Astrocyte of the cerebellum (primary cell): ENCODE results near the gene MSL1.

ENCODE experiments used
- DNase-seq: peaks from one replicate; pipeline ENCODE4 v3.0.0-alpha.2; 2011; ENCODE audit warnings: low read depth
- H3K4me3 ChIP-seq: 2 replicates; pipeline ENCODE4 v1.5.1; 2011; ENCODE audit warnings: mild to moderate bottlenecking, low read depth, low read length, moderate library complexity
- in situ Hi-C: cut with HindIII; loops from 2 replicates; pipeline ENCODE4 v1.10.0; 2017; ENCODE audit warnings: low sequenced_read_pairs
- TF ChIP-seq, protein P1 (sequence below): IDR thresholded peaks from 2 replicates; pipeline ENCODE4 v1.5.1; 2012; ENCODE audit warnings: low read length, low read depth, moderate library complexity, mild to moderate bottlenecking; ENCODE audit errors: missing control alignments

The MSL1 gene

DNA sequence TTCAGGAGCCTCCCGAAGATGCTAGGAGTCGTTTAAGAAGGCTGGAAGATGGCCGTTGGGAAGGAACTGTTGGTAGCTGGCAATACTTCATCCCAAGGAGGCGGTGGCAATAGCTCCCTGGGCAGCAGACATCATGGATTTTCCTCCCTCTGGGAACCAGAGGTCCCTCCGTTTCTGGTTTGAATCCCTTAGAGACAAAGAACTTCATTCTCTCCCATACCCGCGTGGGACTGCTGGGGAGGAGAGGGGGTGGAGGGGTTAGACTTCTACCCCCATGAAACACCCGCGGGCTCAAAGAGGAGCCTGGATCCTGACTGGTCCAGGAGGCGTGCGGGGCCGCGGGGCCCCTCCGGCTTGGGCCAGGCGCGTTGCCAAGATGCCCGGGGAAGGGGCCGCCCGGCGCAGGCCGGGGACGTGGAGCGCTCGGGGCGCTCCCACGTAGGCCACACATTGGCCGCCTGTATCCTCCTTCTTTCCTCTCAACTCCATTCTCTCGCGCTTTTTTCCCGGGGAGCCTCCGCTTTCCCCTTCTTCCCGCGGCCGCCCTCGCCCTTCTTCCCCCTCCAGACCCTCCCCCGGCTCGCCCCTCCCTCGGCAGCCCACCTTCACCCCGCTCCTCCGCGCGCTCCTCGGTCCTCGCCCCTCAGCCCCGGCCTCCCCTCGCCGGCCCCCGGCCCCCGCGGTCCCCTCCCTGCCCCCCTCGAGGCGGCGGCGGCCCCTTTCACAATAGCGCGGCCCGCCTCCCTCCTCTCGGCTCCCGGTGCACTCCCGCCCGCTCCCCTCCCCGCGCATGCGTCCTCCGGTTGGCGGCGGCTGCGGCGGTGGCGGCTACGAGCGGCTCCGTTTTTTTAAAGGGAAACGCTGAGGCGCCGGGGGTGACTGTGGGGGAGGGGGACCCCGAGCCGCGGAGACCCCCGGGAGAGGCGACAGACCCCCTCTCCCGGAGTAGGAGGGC, at the start of gene MSL1:
Gene MSL1 (plus strand): TSS at position 791 of the 955 bp plus-strand sequence. CDS start 642 bp downstream, outside the sequence.
- TF ChIP-seq, protein P1, sequence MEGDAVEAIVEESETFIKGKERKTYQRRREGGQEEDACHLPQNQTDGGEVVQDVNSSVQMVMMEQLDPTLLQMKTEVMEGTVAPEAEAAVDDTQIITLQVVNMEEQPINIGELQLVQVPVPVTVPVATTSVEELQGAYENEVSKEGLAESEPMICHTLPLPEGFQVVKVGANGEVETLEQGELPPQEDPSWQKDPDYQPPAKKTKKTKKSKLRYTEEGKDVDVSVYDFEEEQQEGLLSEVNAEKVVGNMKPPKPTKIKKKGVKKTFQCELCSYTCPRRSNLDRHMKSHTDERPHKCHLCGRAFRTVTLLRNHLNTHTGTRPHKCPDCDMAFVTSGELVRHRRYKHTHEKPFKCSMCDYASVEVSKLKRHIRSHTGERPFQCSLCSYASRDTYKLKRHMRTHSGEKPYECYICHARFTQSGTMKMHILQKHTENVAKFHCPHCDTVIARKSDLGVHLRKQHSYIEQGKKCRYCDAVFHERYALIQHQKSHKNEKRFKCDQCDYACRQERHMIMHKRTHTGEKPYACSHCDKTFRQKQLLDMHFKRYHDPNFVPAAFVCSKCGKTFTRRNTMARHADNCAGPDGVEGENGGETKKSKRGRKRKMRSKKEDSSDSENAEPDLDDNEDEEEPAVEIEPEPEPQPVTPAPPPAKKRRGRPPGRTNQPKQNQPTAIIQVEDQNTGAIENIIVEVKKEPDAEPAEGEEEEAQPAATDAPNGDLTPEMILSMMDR: no peak
- peak within 1 kb of the TSS; percentile 80 for H3K4me3 ChIP-seq
- DNase-seq: no peak
- in situ Hi-C loops: no loop called here

DNA sequence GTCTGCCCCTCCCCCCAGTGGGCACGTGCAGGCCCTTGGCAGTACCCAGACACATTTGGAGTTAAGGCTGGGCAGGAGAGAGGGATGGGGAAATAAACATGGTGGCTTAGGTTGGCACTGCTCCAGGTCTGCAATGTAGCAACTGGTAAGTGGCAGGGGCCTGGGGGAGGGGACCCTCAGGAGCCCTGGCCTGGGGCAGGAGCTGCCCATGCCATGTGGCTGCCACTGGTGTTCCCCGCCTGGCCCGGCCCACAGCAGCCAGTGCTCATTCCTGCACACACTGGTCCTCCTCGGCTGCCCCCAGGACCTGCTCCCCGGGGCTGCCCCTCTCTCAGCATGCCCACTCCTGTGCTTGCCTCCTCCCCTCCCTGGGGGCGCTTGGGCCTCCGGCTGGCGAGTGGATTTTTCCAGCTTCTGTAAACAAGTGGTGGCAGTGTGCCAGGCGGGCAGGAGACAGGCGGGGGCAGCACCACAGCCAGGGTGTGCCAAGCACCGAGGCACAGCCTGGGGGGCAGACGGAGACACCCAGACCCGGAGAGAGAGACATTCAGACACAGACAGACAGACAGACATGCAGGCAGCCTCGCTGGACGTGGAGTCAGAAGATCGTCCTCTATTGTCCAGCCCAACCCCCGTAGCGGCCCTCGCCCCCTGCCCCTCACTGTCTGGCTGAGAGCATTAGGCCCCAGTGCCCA, 49.6 kb upstream of the MSL1 start:
- DNase-seq: no peak
- H3K4me3 ChIP-seq: no peak overlapping the region
- in situ Hi-C loops: loop anchor here (5.0 kb wide), 2 partner anchors 80 to 100 kb away; no protein-coding TSS in a partner anchor
- TF ChIP-seq, protein P1: no peak

DNA sequence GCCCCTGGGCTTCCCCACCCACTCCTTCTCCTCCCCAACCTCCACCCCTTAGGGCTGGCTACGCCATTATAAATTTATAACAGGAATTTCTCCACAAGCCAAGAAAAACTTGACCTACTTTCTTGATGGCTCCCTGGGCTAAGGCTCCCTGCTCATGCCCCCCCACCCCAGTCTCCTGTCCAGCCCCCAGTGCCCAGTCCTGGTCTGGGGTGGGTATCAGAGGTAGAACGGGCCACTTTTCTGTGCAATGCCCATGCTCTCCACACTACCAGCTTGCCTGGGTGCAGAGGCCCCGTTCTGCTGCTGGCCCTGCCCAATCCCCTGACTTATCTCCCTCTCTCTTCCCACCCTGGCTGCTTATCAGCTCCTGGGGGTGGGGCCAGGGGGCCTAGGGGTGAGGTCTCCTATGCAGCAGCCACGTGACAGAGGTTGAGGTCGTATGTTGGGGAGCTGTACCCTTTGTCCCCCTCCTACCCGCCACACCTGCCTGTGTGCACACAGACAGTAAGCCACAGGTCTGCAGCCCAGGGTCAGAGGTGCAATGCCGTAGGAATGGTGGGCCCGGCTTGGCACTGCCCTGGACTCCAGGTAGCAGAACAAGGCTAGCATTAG, 48.9 kb upstream of the MSL1 start:
- no peak overlapping the region for H3K4me3 ChIP-seq
- no peak for DNase-seq
- in situ Hi-C loops: loop anchor here (5.0 kb wide), 2 partner anchors 81 to 99 kb away; no protein-coding TSS in a partner anchor
- TF ChIP-seq, protein P1: no peak

- TF ChIP-seq, protein P1: no peak
- DNase-seq: no peak
- in situ Hi-C loops: loop anchor here (5.0 kb wide), 2 partner anchors 81 to 99 kb away; no protein-coding TSS in a partner anchor
- no peak overlapping the region for H3K4me3 ChIP-seq
These were observed 48.2 kb upstream of the MSL1 start for GRCh38 chr17:40073454-40074174.

GRCh38 chr17:40074175-40074512, 47.6 kb upstream of the MSL1 start:
- H3K4me3 ChIP-seq: no peak overlapping the region
- in situ Hi-C loops: loop anchor here (5.0 kb wide), 2 partner anchors 82 to 98 kb away; no protein-coding TSS in a partner anchor
- TF ChIP-seq, protein P1: no peak
- DNase-seq: no peak

DNA sequence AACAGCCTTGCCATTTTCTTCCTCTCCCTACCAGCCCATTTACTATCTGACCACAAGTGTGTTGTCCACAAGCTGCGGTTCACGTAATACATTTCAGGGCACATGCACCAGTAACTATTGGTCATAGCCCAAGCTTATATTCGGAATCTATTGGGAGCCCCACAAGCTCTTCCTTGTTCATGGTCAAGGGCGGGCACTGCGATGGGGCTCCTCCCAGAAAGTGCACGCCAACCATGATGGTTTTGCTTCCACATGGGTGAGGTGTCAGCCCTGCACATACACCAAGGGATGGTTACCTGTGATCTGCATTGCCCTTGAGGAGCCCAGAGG, 46.9 kb upstream of the MSL1 start:
- DNase-seq: no peak
- TF ChIP-seq, protein P1: no peak
- no peak overlapping the region for H3K4me3 ChIP-seq
- in situ Hi-C loops: loop anchor here (5.0 kb wide), 2 partner anchors 83 to 97 kb away; no protein-coding TSS in a partner anchor
